GM19023 (cell line): Measurements from ENCODE around the gene SERTM1.

ENCODE experiments used
- ATAC-seq: cut with Tn5 transposase; IDR thresholded peaks from one replicate; pipeline ENCODE4 v1.9.1; 2021; ENCODE audit warnings: mild to moderate bottlenecking, moderate library complexity; ENCODE audit not compliant: unreplicated experiment

SERTM1 gene

GRCh38 chr13:36709136-36709890 lies 35.5 kb downstream of the SERTM1 start:
- no peak for ATAC-seq

GRCh38 chr13:36710396-36710795 lies 36.6 kb downstream of the SERTM1 start:
- ATAC-seq: no peak

GRCh38 chr13:36712290-36712689 lies 38.5 kb downstream of the SERTM1 start:
- ATAC-seq: no peak

GRCh38 chr13:36712770-36713169 lies 39.0 kb downstream of the SERTM1 start:
- ATAC-seq: no peak

- ATAC-seq: no peak
Observed at GRCh38 chr13:36713887-36714286, 40.1 kb downstream of the SERTM1 start.

GRCh38 chr13:36715841-36716240 lies 42.0 kb downstream of the SERTM1 start:
- no peak for ATAC-seq

- ATAC-seq: no peak
Observed at GRCh38 chr13:36717017-36717416, 43.2 kb downstream of the SERTM1 start.

GRCh38 chr13:36717966-36718545 lies 44.2 kb downstream of the SERTM1 start:
- ATAC-seq: no peak

GRCh38 chr13:36718686-36719085 lies 44.9 kb downstream of the SERTM1 start:
- ATAC-seq: no peak

GRCh38 chr13:36724141-36724540 lies 50.3 kb downstream of the SERTM1 start:
- ATAC-seq: no peak

- ATAC-seq: no peak
Observed at GRCh38 chr13:36725936-36726335, 52.1 kb downstream of the SERTM1 start.

GRCh38 chr13:36728006-36728405 lies 54.2 kb downstream of the SERTM1 start:
- no peak for ATAC-seq

GRCh38 chr13:36736119-36736726 lies 62.4 kb downstream of the SERTM1 start:
- no peak for ATAC-seq

GRCh38 chr13:36737524-36738083 lies 63.8 kb downstream of the SERTM1 start:
- no peak for ATAC-seq

GRCh38 chr13:36745436-36745835 lies 71.6 kb downstream of the SERTM1 start:
- ATAC-seq: no peak

GRCh38 chr13:36746051-36746450 lies 72.2 kb downstream of the SERTM1 start:
- ATAC-seq: no peak
